Measurements from ENCODE around the gene SLC4A8.

The SLC4A8 gene

GRCh38 chr12:51390891-51391282 is 33.7 kb upstream of the SLC4A8 start:
- H3K36me3 Mint-ChIP-seq = peaks cover 3% of the 10 kb centered on the region
- H3K27ac Mint-ChIP-seq = peak overlapping the region; percentile 87
- H3K27me3 Mint-ChIP-seq = no peaks in the 10 kb centered on the region
- no peaks in the 10 kb centered on the region for H3K9me3 Mint-ChIP-seq (ENCODE audit: low read depth)
- peak overlapping the region; percentile 93 for H3K4me3 Mint-ChIP-seq
- H3K4me1 Mint-ChIP-seq (ENCODE audit: low read depth) = peaks cover 76% of the 10 kb centered on the region

GRCh38 chr12:51391283-51392123 is 33.1 kb upstream of the SLC4A8 start, which contains the start of gene GALNT6:
Gene GALNT6 (minus strand): TSS chr12:51391406. CDS start chr12:51379781, 11,625 bp downstream.
- peak within 1 kb of the TSS; percentile 87 for H3K27ac Mint-ChIP-seq
- peak within 1 kb of the TSS; percentile 93 for H3K4me3 Mint-ChIP-seq
- peaks cover 77% of the 10 kb centered on the region for H3K4me1 Mint-ChIP-seq (ENCODE audit: low read depth)
- peaks cover 3% of the 10 kb centered on the region for H3K36me3 Mint-ChIP-seq
- no peaks in the 10 kb centered on the region for H3K9me3 Mint-ChIP-seq (ENCODE audit: low read depth)
- H3K27me3 Mint-ChIP-seq = no peaks in the 10 kb centered on the region

GRCh38 chr12:51392556-51393237 is 31.9 kb upstream of the SLC4A8 start:
- Mint-ChIP-seq H3K9me3 (ENCODE audit: low read depth) (no peaks in the 10 kb centered on the region), H3K27me3 (no peaks in the 10 kb centered on the region), H3K4me1 (ENCODE audit: low read depth) (peaks cover 71% of the 10 kb centered on the region), H3K4me3 (peak overlapping the region; percentile 88), H3K27ac (peak overlapping the region; percentile 86), H3K36me3 (no peaks in the 10 kb centered on the region)

- H3K27me3 Mint-ChIP-seq = no peaks in the 10 kb centered on the region
- H3K27ac Mint-ChIP-seq = peak overlapping the region; percentile 86
- peaks cover 59% of the 10 kb centered on the region for H3K4me1 Mint-ChIP-seq (ENCODE audit: low read depth)
- H3K4me3 Mint-ChIP-seq = peak overlapping the region; percentile 88
- H3K9me3 Mint-ChIP-seq (ENCODE audit: low read depth) = no peaks in the 10 kb centered on the region
- no peaks in the 10 kb centered on the region for H3K36me3 Mint-ChIP-seq
These were observed 30.7 kb upstream of the SLC4A8 start for GRCh38 chr12:51393676-51394545.

- Mint-ChIP-seq H3K27me3 (no peaks in the 10 kb centered on the region), H3K36me3 (no peaks in the 10 kb centered on the region), H3K4me3 (peak overlapping the region; percentile 88), H3K27ac (peak overlapping the region; percentile 22), H3K9me3 (ENCODE audit: low read depth) (no peaks in the 10 kb centered on the region), H3K4me1 (ENCODE audit: low read depth) (peaks cover 45% of the 10 kb centered on the region)
These were observed 29.1 kb upstream of the SLC4A8 start for GRCh38 chr12:51395283-51396230.

GRCh38 chr12:51397670-51398069 is 27.0 kb upstream of the SLC4A8 start:
- no peak overlapping the region for H3K27ac Mint-ChIP-seq
- H3K4me3 Mint-ChIP-seq = no peak overlapping the region
- H3K9me3 Mint-ChIP-seq (ENCODE audit: low read depth) = no peaks in the 10 kb centered on the region
- H3K27me3 Mint-ChIP-seq = no peaks in the 10 kb centered on the region
- no peaks in the 10 kb centered on the region for H3K36me3 Mint-ChIP-seq
- peaks cover 36% of the 10 kb centered on the region for H3K4me1 Mint-ChIP-seq (ENCODE audit: low read depth)

GRCh38 chr12:51399891-51400290 is 24.7 kb upstream of the SLC4A8 start:
- Mint-ChIP-seq H3K27ac (no peak overlapping the region), H3K27me3 (no peaks in the 10 kb centered on the region), H3K4me1 (ENCODE audit: low read depth) (peaks cover 14% of the 10 kb centered on the region), H3K9me3 (ENCODE audit: low read depth) (no peaks in the 10 kb centered on the region), H3K36me3 (no peaks in the 10 kb centered on the region), H3K4me3 (no peak overlapping the region)

- no peaks in the 10 kb centered on the region for H3K36me3 Mint-ChIP-seq
- peaks cover 2% of the 10 kb centered on the region for H3K4me1 Mint-ChIP-seq (ENCODE audit: low read depth)
- H3K9me3 Mint-ChIP-seq (ENCODE audit: low read depth) = no peaks in the 10 kb centered on the region
- no peaks in the 10 kb centered on the region for H3K27me3 Mint-ChIP-seq
- H3K27ac Mint-ChIP-seq = no peak overlapping the region
- no peak overlapping the region for H3K4me3 Mint-ChIP-seq
These were observed 23.6 kb upstream of the SLC4A8 start for GRCh38 chr12:51401020-51401419.

- Mint-ChIP-seq H3K36me3 (no peaks in the 10 kb centered on the region), H3K4me3 (no peak overlapping the region), H3K27me3 (no peaks in the 10 kb centered on the region), H3K4me1 (ENCODE audit: low read depth) (no peaks in the 10 kb centered on the region), H3K27ac (no peak overlapping the region), H3K9me3 (ENCODE audit: low read depth) (no peaks in the 10 kb centered on the region)
These were observed 23.1 kb upstream of the SLC4A8 start for GRCh38 chr12:51401486-51401885.

- H3K9me3 Mint-ChIP-seq (ENCODE audit: low read depth) = no peaks in the 10 kb centered on the region
- no peak overlapping the region for H3K27ac Mint-ChIP-seq
- no peaks in the 10 kb centered on the region for H3K4me1 Mint-ChIP-seq (ENCODE audit: low read depth)
- H3K36me3 Mint-ChIP-seq = no peaks in the 10 kb centered on the region
- no peaks in the 10 kb centered on the region for H3K27me3 Mint-ChIP-seq
- no peak overlapping the region for H3K4me3 Mint-ChIP-seq
These were observed 22.7 kb upstream of the SLC4A8 start for GRCh38 chr12:51401900-51402299.

GRCh38 chr12:51403159-51403558 is 21.5 kb upstream of the SLC4A8 start:
- H3K27ac Mint-ChIP-seq = no peak overlapping the region
- no peaks in the 10 kb centered on the region for H3K27me3 Mint-ChIP-seq
- no peaks in the 10 kb centered on the region for H3K9me3 Mint-ChIP-seq (ENCODE audit: low read depth)
- no peaks in the 10 kb centered on the region for H3K36me3 Mint-ChIP-seq
- H3K4me3 Mint-ChIP-seq = no peak overlapping the region
- peaks cover 6% of the 10 kb centered on the region for H3K4me1 Mint-ChIP-seq (ENCODE audit: low read depth)

- H3K4me3 Mint-ChIP-seq = no peak overlapping the region
- peaks cover 6% of the 10 kb centered on the region for H3K4me1 Mint-ChIP-seq (ENCODE audit: low read depth)
These were observed 20.9 kb upstream of the SLC4A8 start for GRCh38 chr12:51403681-51404136.

GRCh38 chr12:51404627-51405026 is 20.0 kb upstream of the SLC4A8 start:
- Mint-ChIP-seq H3K4me1 (ENCODE audit: low read depth) (peaks cover 6% of the 10 kb centered on the region), H3K27ac (no peak overlapping the region), H3K9me3 (ENCODE audit: low read depth) (no peaks in the 10 kb centered on the region), H3K27me3 (no peaks in the 10 kb centered on the region), H3K4me3 (no peak overlapping the region), H3K36me3 (no peaks in the 10 kb centered on the region)

More at GRCh38 chr12:51403681-51404136, 20.9 kb upstream of the SLC4A8 start:
- no peak overlapping the region for H3K27ac Mint-ChIP-seq
- no peaks in the 10 kb centered on the region for H3K36me3 Mint-ChIP-seq
- no peaks in the 10 kb centered on the region for H3K27me3 Mint-ChIP-seq
- no peaks in the 10 kb centered on the region for H3K9me3 Mint-ChIP-seq (ENCODE audit: low read depth)

GRCh38 chr12:51405801-51406207 is 18.8 kb upstream of the SLC4A8 start:
- H3K4me3 Mint-ChIP-seq = no peak overlapping the region
- no peaks in the 10 kb centered on the region for H3K27me3 Mint-ChIP-seq
- H3K9me3 Mint-ChIP-seq (ENCODE audit: low read depth) = no peaks in the 10 kb centered on the region
- H3K27ac Mint-ChIP-seq = no peak overlapping the region
- no peaks in the 10 kb centered on the region for H3K36me3 Mint-ChIP-seq
- peaks cover 6% of the 10 kb centered on the region for H3K4me1 Mint-ChIP-seq (ENCODE audit: low read depth)

All from activated naive CD8-positive, alpha-beta T cell (primary cell).